ENCODE data around the gene BCL10. TPM values are rescaled to one million over a fixed set of nuclear protein-coding genes. Genes with fewer than 3 reads are reported as not detected.
A peak's percentile ranks its signal among the peaks of the same experiment; 100 is the strongest.

BCL10 gene
- total RNA-seq, 1 experiment from 2014 or later, result 30.4 TPM

DNA sequence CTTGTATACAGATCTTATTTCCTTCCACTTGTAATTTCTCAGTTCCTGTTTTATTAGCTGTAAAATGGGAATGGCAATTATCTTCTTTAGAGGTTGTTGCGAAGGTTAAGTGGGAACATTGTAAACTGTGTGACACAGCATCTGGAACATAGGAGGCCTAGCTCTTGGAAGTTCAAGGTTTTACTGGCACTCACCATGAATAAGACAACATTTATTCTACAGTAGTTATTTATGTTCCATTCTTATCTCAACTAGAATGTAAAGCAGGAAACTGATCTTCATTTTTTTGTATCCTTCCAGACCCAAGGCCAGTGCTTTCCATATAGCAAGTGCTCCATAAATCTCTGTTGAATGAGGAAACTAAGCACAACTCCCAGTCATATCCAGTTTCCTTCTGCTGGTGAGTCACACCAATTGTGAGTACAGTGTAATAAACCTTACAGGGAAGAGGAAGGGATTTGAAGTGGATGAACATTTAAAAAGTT is 1.4 kb downstream of the BCL10 start:
- Histone ChIP-seq H3K4me1 (replicated peaks; ENCODE audit: insufficient read depth) (peaks cover 54% of the 10 kb centered on the region), H3K4me3 (peak overlapping the region; percentile 92)
- POLR2A ChIA-PET (ENCODE audit: unreplicated experiment), result interaction anchor here (0.6 to 1.1 kb wide), 3 partner anchors 11 to 330 kb away, joined by 3 to 8 read pairs (median 4); no protein-coding TSS in a partner anchor

GRCh38 chr1:85273397-85273796 is 3.0 kb downstream of the BCL10 start:
- H3F3A ChIP-seq (ENCODE audit: insufficient read depth, low read depth), result peaks cover 53% of the 10 kb centered on the region
- intact Hi-C loops (cut with micrococcal nuclease; ENCODE audit: unreplicated experiment), result no loop called here
- 0 out of 2 replicates have a peak overlapping the region, but pooled peaks have one; percentile 86 for H3K27ac ChIP-seq
- POLR2A ChIA-PET (ENCODE audit: unreplicated experiment), result interaction anchor here (0.6 kb wide), 2 partner anchors 18 to 71 kb away, joined by 3 to 6 read pairs; no protein-coding TSS in a partner anchor
- peak overlapping the region; percentile 92; the same call in 1 of the 2 replicates for H3K4me3 ChIP-seq
- no TSS peak for BruUV-seq (replicated peaks)
- H2AFZ ChIP-seq, result no peak overlapping the region
- H4K20me1 ChIP-seq (ENCODE audit: insufficient read depth), result peaks cover 14% of the 10 kb centered on the region; the same call in 1 of the 2 replicates
- no peaks in the 10 kb centered on the region for H3K9me2 ChIP-seq (ENCODE audit: insufficient read depth)
- no peak for DNase-seq
- H3K9me3 ChIP-seq (ENCODE audit: insufficient read depth, low read depth), result no peaks in the 10 kb centered on the region
- CTCF ChIA-PET, result no interaction called here
- TF ChIP-seq EZH2 (IDR thresholded peaks at IDR 0.05; ENCODE audit: low read depth), result no peak
- TF ChIP-seq, protein P1, sequence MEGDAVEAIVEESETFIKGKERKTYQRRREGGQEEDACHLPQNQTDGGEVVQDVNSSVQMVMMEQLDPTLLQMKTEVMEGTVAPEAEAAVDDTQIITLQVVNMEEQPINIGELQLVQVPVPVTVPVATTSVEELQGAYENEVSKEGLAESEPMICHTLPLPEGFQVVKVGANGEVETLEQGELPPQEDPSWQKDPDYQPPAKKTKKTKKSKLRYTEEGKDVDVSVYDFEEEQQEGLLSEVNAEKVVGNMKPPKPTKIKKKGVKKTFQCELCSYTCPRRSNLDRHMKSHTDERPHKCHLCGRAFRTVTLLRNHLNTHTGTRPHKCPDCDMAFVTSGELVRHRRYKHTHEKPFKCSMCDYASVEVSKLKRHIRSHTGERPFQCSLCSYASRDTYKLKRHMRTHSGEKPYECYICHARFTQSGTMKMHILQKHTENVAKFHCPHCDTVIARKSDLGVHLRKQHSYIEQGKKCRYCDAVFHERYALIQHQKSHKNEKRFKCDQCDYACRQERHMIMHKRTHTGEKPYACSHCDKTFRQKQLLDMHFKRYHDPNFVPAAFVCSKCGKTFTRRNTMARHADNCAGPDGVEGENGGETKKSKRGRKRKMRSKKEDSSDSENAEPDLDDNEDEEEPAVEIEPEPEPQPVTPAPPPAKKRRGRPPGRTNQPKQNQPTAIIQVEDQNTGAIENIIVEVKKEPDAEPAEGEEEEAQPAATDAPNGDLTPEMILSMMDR (conservative IDR thresholded peaks at IDR 0.05), result no peak
- no peaks in the 10 kb centered on the region for H3K27me3 ChIP-seq (ENCODE audit: insufficient read depth, low read depth)
- peak overlapping the region; percentile 90 for H3K4me2 ChIP-seq
- H3K4me1 ChIP-seq (replicated peaks; ENCODE audit: insufficient read depth), result peaks cover 39% of the 10 kb centered on the region
- H3K79me2 ChIP-seq (ENCODE audit: low read depth), result peaks cover 82% of the 10 kb centered on the region
- peaks cover 47% of the 10 kb centered on the region for H3K36me3 ChIP-seq (ENCODE audit: low read depth)

More for the DNA sequence above, 1.4 kb downstream of the BCL10 start:
- Histone ChIP-seq H3K4me2 (peak overlapping the region; percentile 90), H3K9me3 (ENCODE audit: insufficient read depth, low read depth) (no peaks in the 10 kb centered on the region; the same call in 1 of the 2 replicates), H3K27me3 (ENCODE audit: insufficient read depth, low read depth) (no peaks in the 10 kb centered on the region), H2AFZ (no peak overlapping the region), H3F3A (ENCODE audit: insufficient read depth, low read depth) (peaks cover 62% of the 10 kb centered on the region), H3K27ac (peak overlapping the region; percentile 86), H4K20me1 (ENCODE audit: insufficient read depth) (peaks cover 14% of the 10 kb centered on the region; the same call in 1 of the 2 replicates), H3K9me2 (ENCODE audit: insufficient read depth) (no peaks in the 10 kb centered on the region), H3K36me3 (ENCODE audit: low read depth) (peaks cover 34% of the 10 kb centered on the region), H3K79me2 (ENCODE audit: low read depth) (peaks cover 69% of the 10 kb centered on the region)
- DNase-seq, result peak in 1 of 2 experiments; percentile 95
- TF ChIP-seq, protein P1 (conservative IDR thresholded peaks at IDR 0.05), result no peak
- TF ChIP-seq EZH2 (IDR thresholded peaks at IDR 0.05; ENCODE audit: low read depth), result no peak
- no TSS peak for BruUV-seq (replicated peaks)
- CTCF ChIA-PET, result no interaction called here
- intact Hi-C loops (cut with micrococcal nuclease; ENCODE audit: unreplicated experiment), result no loop called here

GRCh38 chr1:85268801-85269585 is 7.4 kb downstream of the BCL10 start:
- TF ChIP-seq, protein P1 (conservative IDR thresholded peaks at IDR 0.05), result no peak
- no peak for TF ChIP-seq EZH2 (IDR thresholded peaks at IDR 0.05; ENCODE audit: low read depth)
- ChIA-PET POLR2A (ENCODE audit: unreplicated experiment) (no interaction called here), CTCF (interaction anchor here (0.6 to 0.7 kb wide), 2 partner anchors 38 to 68 kb away, joined by 5 to 9 read pairs; partner anchors contain the start of gene SYDE2)
- DNase-seq, result no peak
- Histone ChIP-seq H4K20me1 (ENCODE audit: insufficient read depth) (peaks cover 2% of the 10 kb centered on the region; the same call in 1 of the 2 replicates), H3F3A (ENCODE audit: insufficient read depth, low read depth) (peaks cover 58% of the 10 kb centered on the region), H3K27ac (no peak overlapping the region), H3K4me2 (no peak overlapping the region), H3K79me2 (ENCODE audit: low read depth) (peaks cover 59% of the 10 kb centered on the region), H3K9me3 (ENCODE audit: insufficient read depth, low read depth) (no peaks in the 10 kb centered on the region), H3K27me3 (ENCODE audit: insufficient read depth, low read depth) (no peaks in the 10 kb centered on the region), H3K9me2 (ENCODE audit: insufficient read depth) (no peaks in the 10 kb centered on the region), H3K4me3 (no peak overlapping the region), H3K4me1 (replicated peaks; ENCODE audit: insufficient read depth) (peaks cover 17% of the 10 kb centered on the region), H2AFZ (no peak overlapping the region), H3K36me3 (ENCODE audit: low read depth) (peaks cover 57% of the 10 kb centered on the region)
- BruUV-seq (replicated peaks), result no TSS peak
- intact Hi-C loops (cut with micrococcal nuclease; ENCODE audit: unreplicated experiment), result no loop called here
